Fibroblast of skin of scalp (primary cell): ENCODE data around the gene TMEM50B.
"Not testable (repeated sequence)": the region's sequence is repeated elsewhere in the genome, so short reads cannot be mapped to it uniquely, and the experiment has no call there.

Experiments
- DNase-seq: peaks from one replicate; pipeline ENCODE4 v3.0.0-alpha.2; 2013

The TMEM50B gene

DNA sequence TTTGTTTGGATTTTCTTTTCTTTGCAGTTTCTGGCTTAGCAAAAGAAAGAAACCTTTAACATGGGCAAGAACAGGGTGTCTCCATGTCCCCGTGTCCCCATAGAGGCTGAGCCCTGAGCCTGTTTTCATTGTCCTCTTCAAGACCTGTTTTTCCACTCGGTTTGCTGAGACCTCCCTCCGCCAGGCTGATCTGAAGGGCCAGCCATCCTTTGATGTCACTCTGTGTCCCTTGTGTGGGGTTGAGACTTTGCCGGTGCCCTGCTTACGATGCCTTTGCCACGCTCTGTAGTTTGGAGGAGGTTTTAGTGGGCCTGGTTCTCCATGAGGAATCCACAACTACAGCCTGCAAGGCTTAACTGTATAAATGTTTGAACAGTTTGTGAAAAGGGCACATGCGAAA lies 52.7 kb downstream of the TMEM50B start:
- no peak for DNase-seq

DNA sequence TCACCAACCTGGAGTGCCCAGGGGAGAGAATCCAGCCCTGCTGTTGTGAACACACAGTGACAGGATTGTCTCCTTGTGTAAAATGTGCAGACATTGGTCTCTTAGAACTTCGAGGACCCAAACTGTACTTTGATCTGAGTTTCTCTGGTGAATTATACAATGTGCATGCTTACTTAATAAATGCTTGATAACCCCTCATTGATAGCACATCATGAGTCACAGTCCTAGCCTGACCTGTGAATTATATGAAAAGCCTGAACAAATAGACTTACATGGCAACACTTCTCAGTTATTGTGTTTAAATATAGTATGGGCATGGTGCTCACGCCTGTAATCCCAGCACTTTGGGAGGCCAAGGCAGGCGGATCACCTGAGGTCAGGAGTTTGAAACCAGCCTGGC lies 53.9 kb downstream of the TMEM50B start:
- no peak for DNase-seq

DNA sequence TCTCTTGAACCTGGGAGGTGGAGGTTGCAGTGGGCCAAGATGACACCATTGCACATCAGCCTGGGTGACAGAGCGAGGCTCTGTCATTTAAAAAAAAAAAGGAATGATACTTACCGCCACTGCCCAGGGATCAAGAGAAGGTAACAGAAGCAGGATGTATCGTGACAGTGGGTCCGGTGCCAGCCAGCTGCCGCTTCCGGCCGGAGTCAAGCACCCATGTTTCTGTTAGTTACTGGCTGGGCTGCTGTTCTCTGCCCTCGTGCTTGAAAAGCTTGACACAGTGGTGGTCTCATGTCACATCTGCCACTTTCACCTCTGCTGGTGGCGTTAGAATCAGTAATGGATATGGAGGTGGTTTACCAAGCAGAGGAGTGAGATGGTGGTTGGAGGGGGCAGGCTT lies 55.6 kb downstream of the TMEM50B start:
- no peak for DNase-seq

DNA sequence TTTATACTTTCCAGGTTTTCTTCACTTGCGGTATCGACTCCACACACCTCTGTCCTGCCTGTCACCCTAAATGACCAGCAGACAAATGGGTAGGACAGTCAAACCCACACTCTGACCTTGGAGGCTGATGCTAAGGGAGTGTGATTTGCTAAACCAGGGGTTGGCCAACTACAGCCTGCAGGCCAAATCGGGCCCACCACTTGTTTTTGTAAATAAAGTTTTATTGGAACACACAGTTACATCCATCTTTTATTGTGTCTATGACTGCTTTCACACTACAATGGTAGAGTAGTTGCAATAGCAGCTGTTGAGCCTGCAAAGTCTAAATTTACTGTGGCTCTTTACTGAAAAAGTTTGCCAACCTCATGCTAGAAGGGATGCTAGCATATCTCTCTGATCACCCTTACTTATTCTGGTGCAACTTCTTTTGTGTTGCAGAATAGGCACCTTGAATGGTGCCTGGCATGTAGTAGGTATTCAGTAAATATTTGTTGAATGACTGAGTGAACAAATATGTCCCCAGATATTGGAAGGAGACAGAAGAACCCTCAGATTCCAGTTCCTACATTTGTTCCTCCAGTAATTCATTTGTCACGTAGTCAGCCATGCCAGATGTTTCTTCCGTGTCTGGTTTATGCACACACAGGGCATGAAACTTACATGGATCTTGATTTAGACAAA lies 57.9 kb downstream of the TMEM50B start:
- no peak for DNase-seq

GRCh38 chr21:33419538-33420123 lies 60.1 kb downstream of the TMEM50B start:
- DNase-seq: no peak

DNA sequence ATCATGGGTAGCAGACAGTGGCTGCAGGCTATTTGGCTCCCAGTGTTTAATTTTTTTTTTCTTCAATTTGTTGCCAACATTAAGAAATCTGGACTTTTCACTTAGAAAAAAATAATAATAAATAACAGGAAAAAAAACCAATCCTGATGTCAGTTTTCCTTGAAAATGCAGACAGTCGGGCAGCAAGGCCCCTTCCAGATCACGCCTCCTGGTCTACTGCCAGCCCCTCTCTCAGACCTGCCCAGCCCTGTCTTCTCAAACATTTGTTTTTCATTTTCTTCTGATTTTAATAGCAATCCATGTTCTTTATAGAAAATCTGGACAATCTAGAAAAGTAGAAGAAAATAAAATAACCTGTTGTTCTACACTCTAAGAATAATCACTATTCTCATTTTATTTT lies 61.1 kb downstream of the TMEM50B start:
- no peak for DNase-seq

GRCh38 chr21:33414926-33415325 lies 64.8 kb downstream of the TMEM50B start:
- no peak for DNase-seq

DNA sequence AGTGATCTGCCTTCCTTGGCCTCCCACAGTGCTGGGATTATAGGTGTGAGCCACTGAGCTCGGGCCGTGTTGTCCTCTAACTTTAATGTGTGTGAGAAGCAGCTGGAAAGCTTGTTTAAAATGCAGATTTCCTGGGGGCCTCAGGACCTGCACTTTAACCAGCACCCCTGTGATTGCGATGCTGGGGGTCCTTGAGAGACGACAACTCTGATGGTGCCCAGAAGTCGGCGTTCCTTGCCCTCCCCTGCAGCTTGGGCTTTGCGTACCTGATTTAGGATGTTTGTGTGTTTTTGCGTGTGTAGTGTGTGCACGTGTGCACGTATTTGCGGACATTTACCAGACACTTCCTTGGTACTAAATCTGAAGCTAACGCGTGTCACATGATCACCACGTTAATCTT lies 65.7 kb downstream of the TMEM50B start:
- DNase-seq: no peak

- no peak for DNase-seq
These were observed 66.8 kb downstream of the TMEM50B start for GRCh38 chr21:33412832-33413519.

DNA sequence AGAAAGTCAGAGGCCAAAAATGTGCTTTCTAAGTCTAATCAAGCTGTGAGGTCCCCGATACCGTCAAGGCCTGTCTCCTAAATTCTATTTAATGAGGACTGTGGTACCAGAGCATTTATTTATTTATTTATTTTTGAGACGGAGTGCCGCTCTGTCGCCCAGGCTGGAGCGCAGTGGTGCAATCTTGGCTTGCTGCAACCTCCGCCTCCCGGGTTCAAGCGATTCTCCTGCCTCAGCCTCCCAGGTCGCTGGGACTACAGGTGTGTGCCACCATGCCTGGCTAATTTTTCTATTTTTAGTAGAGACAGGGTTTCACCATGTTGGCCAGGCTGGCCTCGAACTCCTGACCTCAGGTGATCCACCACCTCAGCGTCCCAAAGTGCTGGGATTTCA lies 67.3 kb downstream of the TMEM50B start:
- not testable (repeated sequence) for DNase-seq

DNA sequence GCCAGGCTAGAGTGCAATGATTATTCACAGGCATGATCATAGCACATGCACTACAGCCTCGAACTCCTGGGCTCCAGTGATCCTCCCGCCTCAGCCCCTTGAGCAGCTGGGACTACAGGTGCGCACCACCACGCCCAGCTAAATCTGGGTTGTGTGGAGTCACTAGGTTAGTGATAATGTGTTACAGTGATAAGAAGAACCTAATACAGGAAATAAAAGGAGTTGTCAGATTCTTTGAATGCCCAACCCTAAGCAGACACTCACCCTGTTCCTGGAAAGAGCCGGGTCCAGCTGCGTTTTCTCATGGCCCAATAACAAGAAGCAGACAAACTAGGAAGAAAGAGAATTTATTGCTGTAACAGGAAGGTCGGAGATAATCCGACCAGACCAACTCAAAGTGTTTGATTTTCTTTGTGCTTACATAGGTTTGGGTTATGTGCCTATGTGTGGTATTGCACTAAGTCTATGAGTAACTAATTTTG lies 67.8 kb downstream of the TMEM50B start:
- no peak for DNase-seq

- no peak for DNase-seq
These were observed 73.3 kb downstream of the TMEM50B start for GRCh38 chr21:33406493-33406892.

- DNase-seq: peak; percentile 65
These were observed 75.8 kb downstream of the TMEM50B start for GRCh38 chr21:33403786-33404585.

- peak; percentile 51 for DNase-seq
These were observed 76.5 kb downstream of the TMEM50B start, which contains the start of gene IFNGR2 for GRCh38 chr21:33403128-33403785. IFNGR2 (plus strand) TSS chr21:33403413; CDS start chr21:33403544, 131 bp downstream.

- peak; percentile 72 for DNase-seq
These were observed 77.5 kb downstream of the TMEM50B start for GRCh38 chr21:33402001-33402979.

DNA sequence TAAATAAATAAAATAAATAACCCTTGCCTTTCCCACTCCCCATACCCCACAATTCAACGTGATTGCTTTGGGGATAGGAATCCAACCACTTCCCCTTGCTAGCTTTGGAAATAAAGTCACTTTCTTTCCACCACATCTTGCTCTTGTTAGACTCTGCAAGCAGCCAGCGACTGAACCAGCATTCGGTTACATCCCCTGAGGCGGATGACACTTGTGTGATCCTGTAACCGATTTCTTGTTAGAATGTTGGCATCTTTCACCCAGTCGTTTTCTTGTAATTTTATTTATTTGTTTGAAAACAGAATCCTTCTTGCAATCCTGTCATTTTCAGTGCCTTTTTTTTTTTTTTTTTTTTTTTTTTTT lies 78.2 kb downstream of the TMEM50B start:
- peak; percentile 55 for DNase-seq
